GM12864 (cell line): Measurements from ENCODE around the gene TNS4.

Experiments used
- DNase-seq: peaks from one replicate; pipeline ENCODE4 v3.0.0-alpha.2; 2011; ENCODE audit warnings: low read depth
- H3K4me3 ChIP-seq: 2 replicates; pipeline ENCODE4 v1.5.1; 2011; ENCODE audit warnings: mild to moderate bottlenecking, low read depth, low read length, control low read depth
- TF ChIP-seq, protein P1 (sequence below): IDR thresholded peaks from 2 replicates; pipeline ENCODE4 v1.5.1; 2011; ENCODE audit warnings: low read depth, mild to moderate bottlenecking, moderate library complexity, low read length, control low read depth, inconsistent platforms; ENCODE audit errors: missing control alignments

The TNS4 gene

DNA sequence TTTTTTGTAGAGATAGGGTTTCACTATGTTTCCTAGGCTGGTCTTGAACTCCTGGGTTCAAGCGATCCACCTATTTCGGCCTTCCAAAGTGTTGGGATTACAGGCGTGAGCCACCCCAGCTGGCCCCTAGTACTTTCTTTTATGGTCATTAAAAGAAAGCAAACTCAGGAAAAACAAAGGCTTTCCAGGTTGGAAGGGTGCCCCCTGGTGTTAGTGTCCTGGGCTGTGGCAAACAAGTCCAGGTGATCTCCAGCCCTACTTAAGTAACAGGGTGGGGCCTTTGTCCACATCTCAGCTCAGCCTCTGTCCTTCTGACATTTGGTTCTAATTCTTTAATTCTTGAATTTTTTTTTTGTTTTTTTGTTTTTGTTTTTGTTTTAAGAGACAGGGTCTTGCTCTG, 51.2 kb downstream of the TNS4 start:
- DNase-seq = no peak
- TF ChIP-seq, protein P1, sequence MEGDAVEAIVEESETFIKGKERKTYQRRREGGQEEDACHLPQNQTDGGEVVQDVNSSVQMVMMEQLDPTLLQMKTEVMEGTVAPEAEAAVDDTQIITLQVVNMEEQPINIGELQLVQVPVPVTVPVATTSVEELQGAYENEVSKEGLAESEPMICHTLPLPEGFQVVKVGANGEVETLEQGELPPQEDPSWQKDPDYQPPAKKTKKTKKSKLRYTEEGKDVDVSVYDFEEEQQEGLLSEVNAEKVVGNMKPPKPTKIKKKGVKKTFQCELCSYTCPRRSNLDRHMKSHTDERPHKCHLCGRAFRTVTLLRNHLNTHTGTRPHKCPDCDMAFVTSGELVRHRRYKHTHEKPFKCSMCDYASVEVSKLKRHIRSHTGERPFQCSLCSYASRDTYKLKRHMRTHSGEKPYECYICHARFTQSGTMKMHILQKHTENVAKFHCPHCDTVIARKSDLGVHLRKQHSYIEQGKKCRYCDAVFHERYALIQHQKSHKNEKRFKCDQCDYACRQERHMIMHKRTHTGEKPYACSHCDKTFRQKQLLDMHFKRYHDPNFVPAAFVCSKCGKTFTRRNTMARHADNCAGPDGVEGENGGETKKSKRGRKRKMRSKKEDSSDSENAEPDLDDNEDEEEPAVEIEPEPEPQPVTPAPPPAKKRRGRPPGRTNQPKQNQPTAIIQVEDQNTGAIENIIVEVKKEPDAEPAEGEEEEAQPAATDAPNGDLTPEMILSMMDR = peak; percentile 71
- H3K4me3 ChIP-seq = no peak overlapping the region

GRCh38 chr17:40448639-40449261, 52.7 kb downstream of the TNS4 start:
- no peak overlapping the region for H3K4me3 ChIP-seq
- TF ChIP-seq, protein P1 = no peak
- no peak for DNase-seq

DNA sequence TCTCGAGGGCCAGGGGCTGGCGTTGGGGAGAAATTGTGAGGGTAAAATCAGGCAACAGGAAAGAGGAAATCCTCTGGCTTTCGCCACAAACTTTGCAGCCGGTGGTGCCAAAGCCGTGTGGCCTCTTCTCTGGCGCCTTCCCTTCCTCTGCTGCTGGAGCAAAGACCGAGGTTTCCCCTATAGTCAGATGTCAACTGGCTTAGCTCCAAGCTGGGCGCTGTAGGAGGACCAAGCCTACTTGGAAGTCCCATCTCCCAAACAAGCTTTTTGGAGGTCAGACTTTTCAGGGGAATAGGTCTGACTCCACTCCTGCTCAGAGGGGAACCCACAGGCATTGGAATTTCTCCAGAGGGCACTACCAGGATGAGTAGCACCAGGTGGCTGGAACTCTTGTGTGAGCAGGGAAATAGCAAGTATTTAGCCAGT, 53.2 kb downstream of the TNS4 start:
- no peak for DNase-seq
- TF ChIP-seq, protein P1 = no peak
- H3K4me3 ChIP-seq = no peak overlapping the region

DNA sequence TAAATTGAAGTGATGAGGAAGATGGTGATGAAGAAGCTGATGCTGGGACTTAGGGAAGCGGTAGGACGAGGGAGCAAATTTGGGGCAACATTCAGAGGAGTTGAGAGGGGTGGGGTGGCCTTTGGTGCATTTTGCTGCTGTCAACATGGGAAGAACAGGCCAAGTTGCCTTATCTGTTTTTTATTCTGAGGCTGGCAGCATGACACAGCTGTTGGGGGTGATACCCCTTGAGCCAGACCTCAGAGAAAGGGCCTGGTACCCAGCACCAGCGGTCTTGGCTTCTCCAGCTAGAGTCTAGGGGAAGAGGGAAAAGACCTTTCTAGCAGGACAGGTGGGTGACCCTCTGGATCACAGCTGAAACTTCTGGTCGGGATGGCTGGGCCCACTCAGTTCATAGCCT, 53.6 kb downstream of the TNS4 start:
- DNase-seq = no peak
- no peak overlapping the region for H3K4me3 ChIP-seq
- TF ChIP-seq, protein P1 = no peak

DNA sequence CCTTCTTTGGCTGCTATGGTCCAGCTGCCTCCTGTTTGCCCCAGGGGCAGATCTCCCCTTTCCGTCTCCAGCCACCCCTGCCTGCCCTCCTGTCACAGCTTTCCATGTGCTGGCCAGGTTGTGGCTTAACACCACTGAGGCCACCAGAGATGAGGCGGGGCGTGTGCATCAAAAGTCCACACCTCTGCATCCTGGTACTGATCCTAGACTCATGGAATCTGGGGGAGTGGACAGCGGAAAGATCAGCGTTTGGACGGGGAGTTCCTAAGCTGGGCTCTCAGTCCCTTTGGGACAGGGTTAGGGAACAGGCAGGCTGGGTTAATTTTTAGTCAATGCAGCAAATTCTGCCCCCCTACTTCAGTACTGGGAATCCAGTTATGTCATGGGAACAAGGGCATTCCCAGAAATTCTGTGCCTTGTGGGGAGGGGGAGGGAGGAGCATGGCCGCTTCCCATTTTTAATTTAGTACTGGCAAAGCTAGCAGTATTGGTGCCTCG, 54.2 kb downstream of the TNS4 start:
- H3K4me3 ChIP-seq = no peak overlapping the region
- no peak for DNase-seq
- TF ChIP-seq, protein P1 = no peak

GRCh38 chr17:40445751-40446468, 55.5 kb downstream of the TNS4 start:
- TF ChIP-seq, protein P1 = no peak
- DNase-seq = no peak
- no peak overlapping the region for H3K4me3 ChIP-seq
